Dedifferentiated amniotic fluid mesenchymal stem cell (primary cell): Measurements from ENCODE around the gene PNPLA6.
"Not testable (repeated sequence)": the region's sequence is repeated elsewhere in the genome, so short reads cannot be mapped to it uniquely, and the experiment has no call there.

ENCODE experiments used
- DNase-seq: peaks from one replicate; pipeline ENCODE4 v3.0.0-alpha.2; 2016; ENCODE audit errors: extremely low spot score

PNPLA6 gene

GRCh38 chr19:7554990-7555864 lies 19.7 kb downstream of the PNPLA6 start:
- no peak for DNase-seq

DNA sequence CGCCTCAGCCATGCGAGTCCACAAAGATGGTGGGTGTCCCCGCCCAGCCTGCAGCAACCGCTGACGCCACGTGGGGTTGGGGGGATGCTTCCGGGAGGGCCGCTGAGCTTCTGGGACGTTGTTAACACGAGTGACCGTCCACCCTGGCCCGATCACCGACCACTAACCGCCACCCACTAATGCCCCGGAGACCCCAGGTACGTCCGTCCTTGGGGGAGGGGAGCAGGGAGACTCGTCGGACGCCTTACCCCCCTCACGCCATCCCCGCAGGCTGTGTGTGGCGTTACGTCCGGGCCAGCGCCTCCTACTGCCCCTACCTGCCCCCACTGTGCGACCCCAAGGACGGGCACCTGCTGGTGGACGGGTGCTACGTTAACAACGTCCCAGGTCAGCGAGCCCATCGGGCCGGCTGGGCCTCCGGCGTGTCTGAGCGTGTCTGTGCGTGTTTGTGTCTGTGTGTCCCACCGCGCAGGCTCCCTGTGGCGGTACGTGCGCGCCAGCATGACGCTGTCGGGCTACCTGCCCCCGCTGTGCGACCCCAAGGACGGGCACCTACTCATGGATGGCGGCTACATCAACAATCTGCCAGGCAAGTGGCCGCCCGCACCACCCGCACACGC lies 21.3 kb downstream of the PNPLA6 start:
- DNase-seq, result no peak

GRCh38 chr19:7558667-7559066 lies 23.1 kb downstream of the PNPLA6 start:
- no peak for DNase-seq

DNA sequence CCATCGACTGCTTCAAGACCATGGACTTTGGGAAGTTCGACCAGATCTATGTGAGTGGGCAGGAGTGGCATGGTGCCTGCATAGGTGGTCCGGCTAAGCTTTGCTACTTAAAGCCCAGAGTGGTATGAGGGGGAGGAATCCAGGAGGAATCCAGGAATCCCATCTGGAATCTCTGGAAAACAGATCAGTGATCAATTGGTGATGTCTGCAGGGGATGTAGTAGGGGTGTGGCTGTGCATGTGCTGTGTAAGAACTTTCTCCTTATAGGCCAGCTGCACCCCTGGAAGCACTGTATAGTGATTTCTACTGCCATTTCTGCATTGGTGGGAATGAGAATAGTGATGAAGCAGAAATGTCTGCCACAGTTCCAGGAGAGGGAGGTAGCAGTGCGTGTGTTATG lies 23.6 kb downstream of the PNPLA6 start:
- DNase-seq, result no peak

GRCh38 chr19:7560255-7560654 lies 24.7 kb downstream of the PNPLA6 start:
- DNase-seq, result no peak

DNA sequence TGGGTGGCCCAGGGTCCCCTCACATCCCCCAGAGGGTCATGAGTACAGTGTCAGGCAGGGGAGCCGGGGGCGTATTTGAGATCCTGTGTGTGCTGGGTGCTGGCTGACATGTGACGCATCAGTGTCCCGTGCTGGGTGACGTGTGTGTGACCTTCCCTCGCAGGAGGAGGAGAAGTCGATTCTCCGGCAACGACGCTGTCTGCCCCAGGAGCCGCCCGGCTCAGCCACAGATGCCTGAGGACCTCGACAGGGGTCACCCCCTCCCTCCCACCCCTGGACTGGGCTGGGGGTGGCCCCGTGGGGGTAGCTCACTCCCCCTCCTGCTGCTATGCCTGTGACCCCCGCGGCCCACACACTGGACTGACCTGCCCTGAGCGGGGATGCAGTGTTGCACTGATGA lies 25.8 kb downstream of the PNPLA6 start:
- no peak for DNase-seq

DNA sequence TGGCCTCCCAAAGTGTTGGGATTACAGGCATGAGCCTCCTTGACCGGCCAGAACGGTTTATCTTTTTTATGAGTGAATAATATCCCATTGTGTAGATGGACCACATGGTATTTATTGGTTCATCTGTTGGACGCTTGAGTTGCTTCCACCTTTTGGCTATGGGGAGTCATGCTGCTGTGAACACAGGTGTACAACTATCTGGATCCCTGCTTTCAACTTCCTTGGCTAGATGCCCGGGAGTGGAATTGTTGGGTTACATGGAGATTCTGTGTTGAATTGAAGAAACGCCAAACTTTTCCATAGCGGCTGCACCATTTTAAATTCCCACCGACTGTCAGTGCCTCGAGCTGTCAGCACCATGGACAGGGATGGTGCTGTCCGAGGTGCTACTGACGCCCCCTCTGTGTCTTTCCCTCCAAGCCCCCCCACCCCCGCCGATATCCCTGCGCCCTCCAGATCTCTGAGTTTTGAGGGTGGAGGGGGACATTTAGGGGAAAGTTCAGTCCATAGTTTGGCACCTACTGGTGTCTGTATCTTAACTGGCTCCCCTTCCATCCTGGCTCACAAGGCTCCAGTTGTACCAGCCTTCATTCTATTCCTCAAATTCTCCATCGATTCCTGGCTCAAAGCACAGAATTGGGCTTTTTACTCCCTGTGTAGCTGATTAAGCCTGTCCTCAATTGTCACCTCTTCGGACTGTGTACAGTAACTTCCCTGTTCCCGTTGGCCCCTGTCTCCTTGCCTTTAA lies 27.3 kb downstream of the PNPLA6 start:
- DNase-seq, result no peak

DNA sequence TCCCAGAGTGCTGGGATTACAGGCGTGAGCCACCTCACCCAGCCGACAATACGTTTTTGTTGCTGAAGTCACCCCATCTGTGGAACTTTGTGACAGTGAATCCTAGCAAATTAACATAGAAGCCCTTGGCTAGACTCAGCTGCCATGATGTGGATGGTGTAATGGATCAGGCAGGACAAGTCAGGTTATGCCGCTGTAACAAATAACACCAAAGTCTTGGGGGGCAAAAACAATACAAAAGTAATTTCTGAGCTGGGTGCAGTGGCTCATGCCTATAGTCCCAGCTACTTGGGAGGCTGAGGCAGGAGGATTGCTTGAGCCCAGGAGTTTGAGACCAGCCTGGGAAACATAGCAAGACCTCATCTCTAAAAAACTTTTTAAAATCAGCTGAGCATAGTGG lies 29.3 kb downstream of the PNPLA6 start:
- no peak for DNase-seq

DNA sequence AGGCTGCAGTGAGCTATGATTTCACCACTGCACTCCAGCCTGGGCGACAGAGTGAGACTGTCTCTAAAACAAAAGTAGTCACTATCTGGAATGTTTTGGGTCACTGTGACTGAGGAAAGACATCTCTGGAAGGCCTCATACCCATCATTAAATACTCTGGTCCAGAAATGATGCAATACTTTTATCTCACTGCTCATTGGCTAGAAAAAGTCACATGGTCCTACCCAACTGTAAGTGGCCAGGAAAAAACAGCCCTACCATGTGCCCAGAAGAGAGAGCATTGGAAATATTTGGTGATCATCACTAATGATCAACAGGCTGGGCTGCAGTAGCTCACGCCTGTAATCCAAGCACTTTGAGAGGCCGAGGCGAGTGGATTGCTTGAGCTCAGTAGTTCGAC lies 29.8 kb downstream of the PNPLA6 start:
- no peak for DNase-seq

DNA sequence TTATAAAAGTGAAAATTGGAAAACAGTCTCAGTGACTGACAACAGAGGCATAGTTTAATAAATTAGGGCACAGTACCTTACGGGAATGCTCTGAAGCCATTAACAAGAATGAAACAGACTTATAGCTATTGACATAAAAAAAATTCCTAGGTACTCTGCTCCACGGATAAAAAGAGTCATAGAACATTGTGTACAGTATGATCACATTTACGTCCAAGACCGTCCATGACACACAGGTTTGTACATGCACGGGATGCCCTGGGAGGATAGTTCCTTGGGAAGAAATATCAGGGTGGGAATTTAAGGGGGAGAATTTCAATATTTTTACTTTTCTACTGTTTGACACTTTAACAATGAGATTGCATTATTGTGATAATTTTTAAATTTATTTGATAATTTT lies 35.2 kb downstream of the PNPLA6 start:
- no peak for DNase-seq

DNA sequence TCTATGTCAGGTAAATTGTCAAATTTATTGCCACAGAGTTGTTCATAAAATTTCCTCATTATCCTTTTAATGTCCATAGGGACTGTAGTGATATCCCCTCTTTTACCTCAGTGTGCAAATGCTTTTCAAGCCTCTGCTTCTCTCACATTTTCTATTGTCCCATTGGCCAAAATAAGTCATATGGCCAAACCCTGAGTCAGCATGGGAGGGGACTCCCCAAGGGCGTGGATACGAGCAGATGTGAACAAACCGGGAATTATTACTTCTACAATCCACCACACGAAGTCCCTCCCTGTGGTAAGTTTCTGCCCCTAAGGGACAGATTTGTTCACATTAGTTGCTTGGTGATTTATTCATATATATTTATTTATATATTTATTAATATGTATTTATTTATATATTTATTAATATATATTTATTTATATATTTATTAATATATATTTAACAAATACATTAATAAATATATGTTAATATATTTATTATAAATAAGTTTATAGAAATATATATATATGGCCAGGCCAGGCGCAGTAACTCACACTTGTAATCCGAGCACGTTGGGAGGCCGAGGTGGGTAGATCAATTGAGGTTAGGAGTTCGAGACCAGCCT lies 40.0 kb downstream of the PNPLA6 start:
- DNase-seq, result no peak

DNA sequence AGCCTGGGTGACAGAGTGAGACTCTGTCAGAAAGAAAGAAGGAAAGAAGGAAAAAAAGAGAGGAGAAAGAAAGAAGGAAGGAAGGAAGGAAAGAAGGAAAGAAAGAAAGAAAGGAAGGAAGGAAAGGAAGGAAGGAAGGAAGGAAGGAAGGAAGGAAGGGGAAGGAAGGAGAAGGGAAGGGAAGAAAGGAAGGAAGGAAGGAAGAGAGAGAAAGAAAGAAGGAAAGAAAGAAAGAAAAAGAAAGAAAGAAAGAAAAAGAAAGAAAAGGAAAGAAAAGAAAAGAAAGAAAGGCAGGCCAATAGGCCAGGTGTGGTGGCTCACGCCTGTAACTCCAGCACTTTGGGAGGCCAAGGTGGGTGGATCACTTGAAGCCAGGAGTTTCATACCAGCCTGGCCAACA lies 41.9 kb downstream of the PNPLA6 start:
- not testable (repeated sequence) for DNase-seq

GRCh38 chr19:7578127-7578526 lies 42.6 kb downstream of the PNPLA6 start:
- no peak for DNase-seq

GRCh38 chr19:7579182-7579581 lies 43.7 kb downstream of the PNPLA6 start:
- no peak for DNase-seq

- DNase-seq, result no peak
Measured at GRCh38 chr19:7582446-7582845, 46.9 kb downstream of the PNPLA6 start.

DNA sequence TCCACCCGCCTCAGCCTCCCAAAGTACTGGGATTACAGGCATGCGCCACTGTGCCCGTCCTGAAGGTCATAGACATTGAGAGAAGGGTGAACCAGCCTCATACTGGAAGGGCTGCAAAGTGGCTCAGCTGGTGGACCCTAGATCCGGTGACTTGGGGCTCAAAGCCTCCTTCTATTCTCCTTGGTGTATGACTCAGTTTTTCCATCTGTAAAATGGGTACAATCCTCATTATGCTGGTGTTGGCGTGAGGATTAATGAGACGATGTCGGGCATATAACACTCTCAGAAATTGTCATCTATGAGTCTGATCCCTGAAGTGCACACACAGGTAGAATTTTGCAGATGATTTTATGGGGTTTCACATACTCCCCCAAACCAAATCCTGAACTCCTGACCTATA lies 54.3 kb downstream of the PNPLA6 start:
- no peak for DNase-seq

- no peak for DNase-seq
Measured at GRCh38 chr19:7590256-7590655, 54.7 kb downstream of the PNPLA6 start.

DNA sequence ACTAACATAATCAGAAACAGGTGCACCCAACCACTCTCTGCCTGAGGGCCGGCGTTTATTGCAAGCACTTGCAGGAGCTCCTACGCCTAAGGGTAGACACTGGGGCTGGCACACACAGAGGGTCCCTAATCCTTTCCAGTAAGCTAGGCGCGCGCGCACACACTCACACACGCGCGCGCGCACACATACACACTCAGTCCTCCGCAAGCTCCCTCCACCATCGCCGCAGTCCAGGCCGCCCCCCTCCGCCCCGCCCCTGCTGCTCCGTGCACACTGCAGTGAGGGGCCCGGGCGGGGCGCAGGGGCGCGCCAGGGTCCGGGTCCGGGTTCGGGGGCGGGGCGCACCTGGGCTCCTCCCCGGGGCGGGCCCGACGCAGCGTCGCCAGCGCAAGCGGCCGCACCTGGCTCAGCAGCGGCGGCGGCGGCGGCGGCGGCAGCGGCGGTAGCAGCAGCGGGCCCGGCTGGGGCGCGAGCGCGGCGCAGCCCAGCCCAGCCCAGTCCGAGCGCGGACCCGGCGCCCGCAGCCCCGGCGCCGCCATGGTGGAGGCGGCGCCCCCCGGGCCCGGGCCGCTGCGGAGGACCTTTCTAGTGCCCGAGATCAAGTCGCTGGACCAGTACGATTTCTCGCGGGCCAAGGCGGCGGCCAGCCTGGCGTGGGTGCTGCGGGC lies 60.1 kb downstream of the PNPLA6 start, which contains the start of gene CAMSAP3:
Gene CAMSAP3, plus strand, starts transcription at position 398 of the 668 bp plus-strand sequence. Its CDS starts 140 bp downstream, at position 538.
- DNase-seq, result no peak

DNA sequence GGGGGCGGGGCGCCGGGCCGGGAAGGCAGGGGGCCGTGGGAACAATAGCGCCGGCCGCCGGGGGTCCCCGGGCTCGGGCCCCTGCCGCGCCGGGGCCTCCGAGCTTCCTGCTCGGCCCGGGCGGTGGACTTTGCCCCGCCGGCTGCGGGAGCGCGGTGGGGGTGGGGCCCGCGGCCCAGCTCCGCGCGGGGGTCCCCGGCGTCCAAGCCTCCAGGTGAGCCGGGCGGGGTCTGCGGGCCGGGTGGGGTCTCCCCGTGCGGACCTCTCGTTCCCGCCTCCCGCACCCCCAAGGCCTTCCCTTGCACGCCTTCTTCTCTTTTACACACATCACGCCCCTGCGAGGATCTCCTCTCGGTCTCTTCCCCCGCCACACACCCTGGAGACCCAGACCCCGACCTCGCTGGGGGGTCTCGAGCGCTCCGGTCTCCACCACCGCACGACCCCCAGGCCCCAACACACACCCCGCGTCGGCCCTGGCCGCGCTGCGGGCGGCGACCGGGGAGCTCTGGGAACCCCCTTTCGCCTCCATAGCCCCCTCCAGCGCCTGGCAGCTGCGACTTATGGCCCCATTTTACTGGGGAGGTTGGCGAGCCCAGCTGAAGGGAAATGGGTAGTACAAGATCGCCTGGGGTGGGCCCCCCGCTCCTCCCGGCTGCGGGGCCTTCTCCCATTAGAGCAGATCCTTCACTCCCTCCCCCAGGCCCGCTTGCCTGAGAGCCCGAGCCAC lies 60.9 kb downstream of the PNPLA6 start:
- no peak for DNase-seq

DNA sequence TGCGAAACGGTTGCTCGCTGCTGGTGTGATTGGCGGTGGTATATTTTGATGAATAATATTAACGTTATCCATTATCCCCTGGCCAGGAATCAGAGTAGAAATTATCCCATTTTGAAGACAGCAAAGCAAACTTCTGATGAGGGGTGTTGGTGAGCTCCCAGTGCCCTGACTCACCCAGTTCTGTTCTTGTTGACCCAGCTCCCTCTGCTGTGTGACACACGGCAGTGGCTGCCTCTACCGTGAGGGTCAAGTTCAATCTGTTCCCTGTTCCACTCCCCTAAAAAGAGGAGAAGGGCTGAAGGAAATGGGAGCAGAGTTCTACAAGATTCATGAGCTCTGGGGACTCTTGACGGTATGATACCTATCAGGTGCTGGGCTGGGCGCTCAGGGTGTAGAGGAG lies 62.2 kb downstream of the PNPLA6 start:
- DNase-seq, result no peak

- DNase-seq, result no peak
Measured at GRCh38 chr19:7598180-7598579, 62.7 kb downstream of the PNPLA6 start.
